GM23248 (cell line): Measurements from ENCODE around the gene KDM1A.

Source experiments
- EZH2 ChIP-seq: fragments of 200-600 bp; sonication (generic); IDR thresholded peaks from 2 replicates; pipeline ENCODE4 v1.6.1; 2018; ENCODE audit warnings: antibody characterized with exemption, mild to moderate bottlenecking; ENCODE audit not compliant: insufficient read depth, poor library complexity, severe bottlenecking
- EZH2phosphoT487 ChIP-seq: fragments of 200-600 bp; sonication (generic); IDR thresholded peaks from 2 replicates; pipeline ENCODE4 v1.6.1; 2018; ENCODE audit warnings: antibody characterized with exemption, moderate library complexity, mild to moderate bottlenecking, low read depth; ENCODE audit not compliant: insufficient read depth

DNA sequence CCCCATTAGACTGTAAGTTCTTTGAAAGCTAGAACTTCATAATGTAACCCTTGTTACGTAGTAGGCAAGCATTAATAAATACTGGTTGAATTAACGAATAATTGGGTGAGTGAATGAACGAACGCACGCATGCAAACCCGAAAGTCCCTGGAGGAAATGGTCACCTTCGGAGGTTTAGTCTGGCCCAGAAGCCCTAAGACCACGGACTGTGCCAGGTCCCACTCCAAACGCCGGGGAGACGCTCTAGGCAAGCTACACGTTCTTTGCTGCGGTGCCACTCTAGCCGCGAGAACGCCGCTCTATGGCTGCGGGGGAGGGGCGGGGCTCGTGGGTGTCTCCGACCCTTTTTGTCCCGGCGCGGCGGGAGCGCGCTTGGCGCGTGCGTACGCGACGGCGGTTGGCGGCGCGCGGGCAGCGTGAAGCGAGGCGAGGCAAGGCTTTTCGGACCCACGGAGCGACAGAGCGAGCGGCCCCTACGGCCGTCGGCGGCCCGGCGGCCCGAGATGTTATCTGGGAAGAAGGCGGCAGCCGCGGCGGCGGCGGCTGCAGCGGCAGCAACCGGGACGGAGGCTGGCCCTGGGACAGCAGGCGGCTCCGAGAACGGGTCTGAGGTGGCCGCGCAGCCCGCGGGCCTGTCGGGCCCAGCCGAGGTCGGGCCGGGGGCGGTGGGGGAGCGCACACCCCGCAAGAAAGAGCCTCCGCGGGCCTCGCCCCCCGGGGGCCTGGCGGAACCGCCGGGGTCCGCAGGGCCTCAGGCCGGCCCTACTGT, at the start of gene KDM1A:
- TF ChIP-seq EZH2phosphoT487 = no peak
- no peak for TF ChIP-seq EZH2
